ENCODE measurements around the gene CEP76. TPM values are rescaled to one million over a fixed set of nuclear protein-coding genes. Genes with fewer than 3 reads are reported as not detected.

CEP76 gene
- total and polyA plus RNA-seq, 7 donors = 2.4 to 9.1 (median 5.8) TPM

GRCh38 chr18:12658426-12659138 is 43.9 kb downstream of the CEP76 start:
- H3K27me3 ChIP-seq = no peaks in the 10 kb centered on the region
- peak; percentile 77 for DNase-seq
- H3K36me3 ChIP-seq = no peaks in the 10 kb centered on the region
- WGBS, 2 donors = 12 to 18% methylated on average over 42 of the region's 42 CpGs
- intact Hi-C loops (cut with DNase I) = loop anchor here (5.0 to 10.0 kb wide), 5 partner anchors 224 to 804 kb away; partner anchors contain the start of genes AFG3L2, CHMP1B, PRELID3A and PTPN2
- H3K4me3 ChIP-seq = peak overlapping the region; percentile 72 to 92 (median 82)
- TF ChIP-seq EP300 (IDR thresholded peaks at IDR 0.05) = no peak
- TF ChIP-seq CTCF (IDR thresholded peaks at IDR 0.05) = no peak
- TF ChIP-seq POLR2AphosphoS5 (IDR thresholded peaks at IDR 0.05) = no peak
- no peak for TF ChIP-seq POLR2A (IDR thresholded peaks at IDR 0.05)
- peak overlapping the region; percentile 98 for H3K27ac ChIP-seq
- H3K4me1 ChIP-seq = peaks cover 0 to 25% (median 11%) of the 10 kb centered on the region in 4 donors
- H3K9me3 ChIP-seq = no peaks in the 10 kb centered on the region

- DNase-seq = peak; percentile 86
- H3K27ac ChIP-seq = peak within 1 kb of the TSS; percentile 98
- H3K4me3 ChIP-seq = peak within 1 kb of the TSS; percentile 72 to 92 (median 82)
- H3K27me3 ChIP-seq = no peaks in the 10 kb centered on the region
- H3K4me1 ChIP-seq = peaks cover 0 to 25% (median 12%) of the 10 kb centered on the region in 4 donors
- H3K36me3 ChIP-seq = no peaks in the 10 kb centered on the region
- H3K9me3 ChIP-seq = no peaks in the 10 kb centered on the region
- intact Hi-C loops (cut with DNase I) = loop anchor here (5.0 to 10.0 kb wide), 5 partner anchors 224 to 803 kb away; partner anchors contain the start of genes AFG3L2, CHMP1B, PRELID3A and PTPN2
- TF ChIP-seq POLR2A (IDR thresholded peaks at IDR 0.05) = no peak
- peak in 3 of 4 donors; percentile 56 to 74 (median 61) for TF ChIP-seq POLR2AphosphoS5 (IDR thresholded peaks at IDR 0.05)
- 1% methylated on average over 112 of the region's 112 CpGs for WGBS, 2 donors
These were observed 44.7 kb downstream of the CEP76 start, which contains the start of gene SPIRE1 for GRCh38 chr18:12657684-12658425. Gene SPIRE1 (minus strand): TSS chr18:12658107. CDS start chr18:12657866, 241 bp downstream.

GRCh38 chr18:12656938-12657683 is 45.4 kb downstream of the CEP76 start:
- WGBS, 2 donors = 1% methylated on average over 89 of the region's 89 CpGs
- peak; percentile 71 for DNase-seq
- TF ChIP-seq EP300 (IDR thresholded peaks at IDR 0.05) = no peak
- peak in 2 of 4 donors; percentile 63 to 74 for TF ChIP-seq POLR2AphosphoS5 (IDR thresholded peaks at IDR 0.05)
- no peak for TF ChIP-seq CTCF (IDR thresholded peaks at IDR 0.05)
- peak in 1 of 2 donors; percentile 37 for TF ChIP-seq POLR2A (IDR thresholded peaks at IDR 0.05)
- intact Hi-C loops (cut with DNase I) = loop anchor here (5.0 to 10.0 kb wide), 5 partner anchors 225 to 802 kb away; partner anchors contain the start of genes AFG3L2, CHMP1B, PRELID3A and PTPN2
- Histone ChIP-seq H3K36me3 (no peaks in the 10 kb centered on the region), H3K27me3 (no peaks in the 10 kb centered on the region), H3K4me1 (peaks cover 0 to 25% (median 12%) of the 10 kb centered on the region in 4 donors), H3K4me3 (peak overlapping the region; percentile 68 to 92 (median 82)), H3K9me3 (no peaks in the 10 kb centered on the region), H3K27ac (peak overlapping the region; percentile 98)

GRCh38 chr18:12656605-12656937 is 46.0 kb downstream of the CEP76 start:
- H3K27ac ChIP-seq = peak overlapping the region; percentile 98
- no peak for DNase-seq
- peak overlapping the region; percentile 68 to 92 (median 82) for H3K4me3 ChIP-seq
- 7 to 27% methylated on average over 3 of the region's 3 CpGs for WGBS, 2 donors
- H3K36me3 ChIP-seq = no peaks in the 10 kb centered on the region
- peaks cover 0 to 25% (median 12%) of the 10 kb centered on the region in 4 donors for H3K4me1 ChIP-seq
- TF ChIP-seq POLR2A (IDR thresholded peaks at IDR 0.05) = no peak
- peak in 1 of 4 donors; percentile 4 for TF ChIP-seq POLR2AphosphoS5 (IDR thresholded peaks at IDR 0.05)
- intact Hi-C loops (cut with DNase I) = loop anchor here (5.0 to 10.0 kb wide), 5 partner anchors 226 to 802 kb away; partner anchors contain the start of genes AFG3L2, CHMP1B, PRELID3A and PTPN2
- H3K27me3 ChIP-seq = no peaks in the 10 kb centered on the region
- H3K9me3 ChIP-seq = no peaks in the 10 kb centered on the region

- 94 to 97% methylated on average over 1 of the region's 1 CpG for WGBS, 2 donors
- no peaks in the 10 kb centered on the region for H3K27me3 ChIP-seq
These were observed 47.6 kb downstream of the CEP76 start for GRCh38 chr18:12654971-12655370.

More at GRCh38 chr18:12654971-12655370, 47.6 kb downstream of the CEP76 start:
- H3K9me3 ChIP-seq = no peaks in the 10 kb centered on the region
- H3K36me3 ChIP-seq = no peaks in the 10 kb centered on the region
- no peak for TF ChIP-seq EP300 (IDR thresholded peaks at IDR 0.05)
- TF ChIP-seq POLR2AphosphoS5 (IDR thresholded peaks at IDR 0.05) = no peak
- TF ChIP-seq CTCF (IDR thresholded peaks at IDR 0.05) = no peak
- no peak for TF ChIP-seq POLR2A (IDR thresholded peaks at IDR 0.05)
- H3K4me3 ChIP-seq = no peak overlapping the region
- no peak overlapping the region for H3K27ac ChIP-seq
- no peak for DNase-seq
- peaks cover 0 to 25% (median 12%) of the 10 kb centered on the region in 4 donors for H3K4me1 ChIP-seq
- intact Hi-C loops (cut with DNase I) = loop anchor here (5.0 to 10.0 kb wide), 5 partner anchors 227 to 800 kb away; partner anchors contain the start of genes AFG3L2, CHMP1B, PRELID3A and PTPN2

Measured in sigmoid colon (tissue), 7 donors.